GM10266 (cell line): ENCODE data around the gene ASB11.
"Not testable (repeated sequence)": the region's sequence is repeated elsewhere in the genome, so short reads cannot be mapped to it uniquely, and the experiment has no call there.

Experiments used
- DNase-seq: peaks from one replicate; pipeline ENCODE4 v3.0.0; 2012; ENCODE audit errors: extremely low spot score
- TF ChIP-seq, protein P1 (sequence below): IDR thresholded peaks from 2 replicates; pipeline ENCODE4 v1.5.1; 2012; ENCODE audit warnings: mild to moderate bottlenecking, low read depth; ENCODE audit not compliant: control insufficient read depth, insufficient read depth; ENCODE audit errors: missing control alignments

The ASB11 gene

GRCh38 chrX:15310117-15310516 lies 5.3 kb downstream of the ASB11 start:
- no peak for DNase-seq
- TF ChIP-seq, protein P1, sequence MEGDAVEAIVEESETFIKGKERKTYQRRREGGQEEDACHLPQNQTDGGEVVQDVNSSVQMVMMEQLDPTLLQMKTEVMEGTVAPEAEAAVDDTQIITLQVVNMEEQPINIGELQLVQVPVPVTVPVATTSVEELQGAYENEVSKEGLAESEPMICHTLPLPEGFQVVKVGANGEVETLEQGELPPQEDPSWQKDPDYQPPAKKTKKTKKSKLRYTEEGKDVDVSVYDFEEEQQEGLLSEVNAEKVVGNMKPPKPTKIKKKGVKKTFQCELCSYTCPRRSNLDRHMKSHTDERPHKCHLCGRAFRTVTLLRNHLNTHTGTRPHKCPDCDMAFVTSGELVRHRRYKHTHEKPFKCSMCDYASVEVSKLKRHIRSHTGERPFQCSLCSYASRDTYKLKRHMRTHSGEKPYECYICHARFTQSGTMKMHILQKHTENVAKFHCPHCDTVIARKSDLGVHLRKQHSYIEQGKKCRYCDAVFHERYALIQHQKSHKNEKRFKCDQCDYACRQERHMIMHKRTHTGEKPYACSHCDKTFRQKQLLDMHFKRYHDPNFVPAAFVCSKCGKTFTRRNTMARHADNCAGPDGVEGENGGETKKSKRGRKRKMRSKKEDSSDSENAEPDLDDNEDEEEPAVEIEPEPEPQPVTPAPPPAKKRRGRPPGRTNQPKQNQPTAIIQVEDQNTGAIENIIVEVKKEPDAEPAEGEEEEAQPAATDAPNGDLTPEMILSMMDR: no peak

- DNase-seq: not testable (repeated sequence)
Measured at GRCh38 chrX:15305899-15306298, 9.5 kb downstream of the ASB11 start.

DNA sequence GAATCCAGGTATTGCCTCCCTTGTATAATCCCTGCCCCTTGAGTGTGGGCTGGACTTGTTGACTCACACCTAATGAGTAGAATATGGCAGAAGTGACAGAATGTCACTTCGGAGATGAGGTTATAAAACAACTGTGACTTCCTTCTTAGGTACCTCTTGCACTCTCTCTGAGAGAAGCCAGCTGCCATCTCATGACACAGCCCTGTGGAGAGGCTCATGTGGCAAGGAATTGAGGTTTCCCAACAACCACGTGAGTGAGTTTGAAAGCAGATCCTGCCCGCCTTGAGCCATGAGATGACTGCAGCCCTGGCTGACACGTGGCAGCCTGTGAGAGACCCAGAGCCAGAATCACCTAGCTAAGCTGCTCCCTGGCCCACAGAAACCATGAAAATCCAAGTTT lies 13.5 kb downstream of the ASB11 start:
- TF ChIP-seq, protein P1: no peak
- DNase-seq: no peak

DNA sequence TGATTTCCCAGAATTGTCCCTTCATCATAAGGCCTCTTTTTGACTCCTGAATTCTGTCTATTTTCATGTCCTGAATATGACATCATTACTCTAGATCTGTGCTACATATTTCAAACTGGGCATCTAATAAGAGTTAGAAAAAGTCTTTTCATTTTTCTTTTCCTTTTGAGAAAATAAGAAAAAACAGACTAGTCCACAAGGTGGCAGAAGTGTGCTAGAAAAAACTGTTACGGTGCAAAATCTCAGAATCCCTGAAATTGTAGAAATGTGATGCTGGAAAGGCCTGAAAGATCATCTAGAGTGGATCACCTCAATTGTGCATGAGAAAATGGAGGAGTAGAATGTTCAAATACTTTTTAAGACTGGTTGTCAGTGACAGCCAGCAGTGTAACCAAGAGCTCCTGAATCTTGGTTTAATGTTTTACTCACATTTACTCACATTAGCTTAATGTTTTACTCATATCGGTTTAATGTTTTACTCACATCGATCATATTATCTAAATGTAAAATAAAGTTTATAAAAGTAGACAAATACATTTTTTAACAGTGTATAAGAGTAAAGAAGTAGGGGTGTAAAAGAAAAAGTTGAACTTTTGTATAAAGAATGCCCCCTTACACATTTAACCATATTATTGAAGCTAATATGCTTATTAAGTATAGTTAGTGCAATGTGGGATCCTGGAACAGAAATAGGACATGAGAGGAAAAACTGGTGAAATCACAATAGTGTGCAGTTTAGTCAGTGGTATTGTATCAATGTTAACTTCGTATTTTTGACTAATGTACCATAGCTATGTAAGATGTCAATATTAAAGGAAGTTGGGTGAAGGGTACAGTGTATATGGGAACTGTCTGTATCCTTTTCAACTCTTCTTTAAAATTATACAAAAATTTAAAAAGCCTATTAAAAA lies 15.2 kb downstream of the ASB11 start:
- no peak for DNase-seq
- TF ChIP-seq, protein P1: peak; percentile 28

GRCh38 chrX:15298780-15299179 lies 16.7 kb downstream of the ASB11 start:
- no peak for DNase-seq
- TF ChIP-seq, protein P1: no peak

DNA sequence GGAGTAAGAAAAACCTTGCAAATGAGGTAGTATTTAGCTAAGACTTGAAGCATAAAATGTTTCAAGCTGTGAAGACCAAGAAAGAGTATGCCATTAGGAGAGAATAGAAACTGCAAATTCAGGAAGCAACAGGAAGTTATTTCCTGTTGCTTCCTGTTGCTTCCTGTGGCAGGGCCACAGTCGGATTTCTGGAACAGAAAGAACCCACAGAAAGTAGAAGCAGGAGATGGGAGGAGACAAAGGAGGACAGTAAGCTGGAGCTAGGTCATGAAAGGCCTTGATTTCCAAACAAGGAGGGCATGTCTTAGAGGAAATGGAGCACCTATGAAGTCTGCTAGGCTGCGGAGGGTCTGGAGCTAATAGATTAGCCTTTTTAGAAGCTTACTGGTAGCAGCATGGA lies 17.2 kb downstream of the ASB11 start:
- TF ChIP-seq, protein P1: no peak
- DNase-seq: no peak

- TF ChIP-seq, protein P1: no peak
- no peak for DNase-seq
Measured at GRCh38 chrX:15293451-15293850, 22.0 kb downstream of the ASB11 start.
